HG03432 (cell line): ENCODE results near the gene SLC10A1.

Experiments used
- ATAC-seq: cut with Tn5 transposase; IDR thresholded peaks from one replicate; pipeline ENCODE4 v1.9.1; 2021; ENCODE audit warnings: mild to moderate bottlenecking, moderate library complexity; ENCODE audit not compliant: unreplicated experiment

The SLC10A1 gene

DNA sequence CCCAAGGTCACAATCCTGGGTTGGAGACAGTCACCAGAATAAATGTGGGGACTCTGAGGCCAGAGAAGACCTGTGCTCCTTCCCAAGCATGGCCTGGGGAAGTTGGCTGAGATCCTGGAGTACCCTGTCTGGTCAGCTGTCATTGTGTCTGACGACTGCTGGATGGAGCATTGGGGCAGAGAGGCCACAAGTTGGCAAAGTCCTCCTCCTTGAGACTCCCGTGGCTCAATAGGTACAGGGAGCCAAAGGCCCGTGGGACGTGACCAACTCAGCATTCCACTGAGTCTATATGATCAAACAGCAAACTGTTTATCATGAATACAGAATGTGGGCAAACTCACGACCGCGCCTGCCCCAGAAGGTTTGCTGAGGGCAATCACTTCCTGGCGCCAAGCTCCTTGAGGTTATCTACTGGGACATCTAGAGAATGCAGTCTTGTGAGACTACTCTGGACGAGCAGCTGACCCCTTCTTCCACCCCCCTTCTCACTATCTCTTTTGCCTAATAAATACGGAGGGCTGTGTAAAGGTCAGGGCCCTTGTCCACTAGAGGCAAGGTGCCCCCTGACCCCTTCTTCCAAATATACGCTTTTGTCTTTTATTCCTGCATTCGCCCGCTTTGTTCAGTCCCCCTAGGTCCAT lies 14.3 kb upstream of the SLC10A1 start:
- no peak for ATAC-seq

GRCh38 chr14:69808919-69809808 lies 12.1 kb upstream of the SLC10A1 start:
- ATAC-seq = no peak

DNA sequence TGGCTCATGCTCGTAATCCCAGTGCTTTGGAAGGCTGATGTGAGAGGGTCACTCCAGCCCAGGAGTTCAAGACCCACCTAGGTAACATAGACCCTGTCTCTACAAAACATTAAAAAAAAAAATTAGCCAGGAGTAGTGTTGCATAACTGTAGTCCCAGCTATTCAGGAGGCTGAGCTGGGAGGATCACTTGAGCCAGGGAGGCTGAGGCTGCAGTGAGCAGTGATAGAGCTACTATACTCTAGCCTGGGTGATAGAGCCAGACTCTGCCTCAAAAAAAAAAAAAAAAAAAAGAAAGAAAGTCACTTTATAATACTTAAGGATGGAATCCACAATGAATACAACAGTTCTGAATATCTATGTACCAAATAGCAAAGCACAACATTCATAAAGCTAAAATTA lies 10.2 kb upstream of the SLC10A1 start:
- ATAC-seq = no peak

DNA sequence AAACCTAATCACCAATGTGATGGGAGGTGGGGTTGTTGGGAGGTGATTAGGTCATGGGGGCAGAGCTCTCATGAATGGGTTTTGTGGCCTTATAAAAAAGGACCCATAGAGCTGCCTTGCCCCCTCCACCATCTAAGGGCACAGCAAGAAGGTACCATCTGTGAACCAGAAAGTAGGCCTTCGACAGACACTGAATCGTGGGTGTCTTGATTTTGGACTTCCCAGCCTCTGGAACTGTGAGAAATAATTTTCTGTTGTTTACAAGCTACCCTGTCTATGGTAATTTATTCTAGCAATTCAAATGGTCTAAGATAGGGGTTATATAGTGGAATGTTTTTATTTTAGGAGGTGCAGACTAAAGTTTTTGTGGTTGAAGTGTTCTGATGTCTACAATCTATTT lies 7.9 kb upstream of the SLC10A1 start:
- ATAC-seq = no peak

GRCh38 chr14:69803753-69804152 lies 6.7 kb upstream of the SLC10A1 start:
- no peak for ATAC-seq

GRCh38 chr14:69798339-69798735 lies 1.3 kb upstream of the SLC10A1 start:
- no peak for ATAC-seq

- ATAC-seq = no peak
These were observed 715 bp upstream of the SLC10A1 start for GRCh38 chr14:69797573-69798338.

DNA sequence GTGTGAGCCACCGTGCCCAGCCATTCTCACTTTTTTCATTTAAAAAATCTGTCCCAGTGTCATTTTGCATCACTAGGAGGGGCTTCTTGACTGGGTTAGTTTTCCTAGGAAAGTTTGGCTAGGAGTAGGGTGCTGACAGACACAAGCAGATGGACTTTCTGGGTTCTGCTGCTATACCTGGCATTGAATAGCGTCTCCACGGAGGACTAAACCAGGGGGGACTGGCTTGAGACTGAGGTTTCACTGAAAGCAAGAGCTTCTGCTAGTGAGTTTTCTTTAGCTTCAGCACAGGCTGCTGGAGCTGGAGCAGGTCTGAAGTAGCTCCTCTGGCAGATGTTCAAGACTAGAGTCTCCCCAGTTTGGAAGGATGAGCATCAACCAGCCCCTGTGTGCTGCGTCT lies 1.4 kb downstream of the SLC10A1 start:
- no peak for ATAC-seq

GRCh38 chr14:69794791-69795190 lies 2.2 kb downstream of the SLC10A1 start:
- ATAC-seq = no peak

DNA sequence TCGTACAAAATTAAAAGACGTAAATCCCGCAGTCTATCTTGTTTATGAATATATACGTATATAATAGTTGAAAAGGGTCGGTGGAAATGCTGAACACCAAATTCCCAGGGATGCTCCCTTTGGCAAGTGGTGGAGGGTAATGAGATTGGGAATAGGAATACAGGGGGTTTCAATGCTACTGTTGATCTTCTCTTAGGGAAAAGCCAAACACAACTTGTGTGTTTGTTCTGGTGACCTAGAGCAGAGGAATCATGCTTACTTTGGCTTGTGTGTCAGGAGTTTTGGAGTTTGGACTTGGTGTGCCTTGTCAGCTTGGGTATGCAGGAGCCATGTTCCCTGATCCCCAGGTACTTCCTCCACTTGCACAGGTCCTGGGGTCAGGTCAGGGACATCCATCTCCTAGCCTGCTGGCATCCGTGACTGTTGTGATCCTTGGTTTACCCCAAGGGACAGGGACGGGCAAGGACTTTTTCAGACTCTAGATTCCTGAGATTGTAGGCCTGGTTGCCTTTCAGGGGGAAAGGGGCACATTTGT lies 4.1 kb downstream of the SLC10A1 start:
- no peak for ATAC-seq

GRCh38 chr14:69789118-69789640 lies 7.9 kb downstream of the SLC10A1 start:
- no peak for ATAC-seq

GRCh38 chr14:69786603-69787002 lies 10.4 kb downstream of the SLC10A1 start:
- no peak for ATAC-seq

DNA sequence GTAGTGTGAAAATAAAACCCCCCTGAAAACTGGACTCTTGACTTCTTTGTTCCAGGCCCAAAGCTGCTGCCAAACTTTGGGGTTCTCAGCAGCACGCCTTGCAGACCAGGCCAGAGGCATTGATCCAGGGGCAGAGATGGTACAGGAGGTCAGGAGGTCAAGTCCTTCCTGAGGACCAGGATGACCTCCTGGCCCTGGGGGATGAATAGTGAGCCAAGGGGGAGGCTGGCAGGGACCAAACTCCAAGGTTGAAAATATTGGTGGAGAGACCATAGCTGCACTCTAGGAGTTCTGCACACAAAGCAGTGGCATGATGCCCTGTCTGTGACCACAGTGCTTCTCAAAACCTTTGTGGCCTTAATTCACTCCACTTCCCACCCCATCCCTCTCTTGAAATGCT lies 12.1 kb downstream of the SLC10A1 start:
- no peak for ATAC-seq

GRCh38 chr14:69780952-69781351 lies 16.1 kb downstream of the SLC10A1 start:
- no peak for ATAC-seq

- ATAC-seq = no peak
These were observed 16.9 kb downstream of the SLC10A1 start for GRCh38 chr14:69780092-69780491.

- ATAC-seq = no peak
These were observed 18.0 kb downstream of the SLC10A1 start for GRCh38 chr14:69779088-69779487.

DNA sequence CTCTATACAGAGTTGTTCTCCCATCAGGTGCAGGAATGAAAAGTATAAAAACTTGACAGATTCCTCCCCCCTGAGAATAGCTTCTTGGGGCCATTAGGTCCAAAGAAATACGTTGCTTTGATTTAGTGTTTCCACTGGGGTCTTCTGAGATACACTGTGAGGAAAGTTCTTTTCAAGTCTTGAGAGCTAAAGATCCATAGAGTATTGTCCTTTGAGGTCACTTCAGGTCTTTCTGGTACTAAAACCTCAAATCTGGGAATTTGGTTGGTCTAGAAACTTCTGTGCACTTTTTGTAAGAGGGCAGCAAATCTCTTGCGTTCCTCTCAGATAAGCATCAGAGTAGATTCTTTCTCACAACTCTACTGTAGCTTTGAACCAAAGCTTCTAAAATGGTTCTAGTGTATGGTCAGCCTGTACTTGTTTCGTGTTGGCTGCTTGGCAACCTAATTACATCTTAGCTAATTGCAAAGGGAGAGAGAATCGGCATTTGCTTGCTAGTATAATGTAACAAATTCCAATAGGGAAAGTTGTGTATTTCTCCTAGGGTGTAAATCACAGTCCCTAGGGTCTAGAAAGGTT lies 20.1 kb downstream of the SLC10A1 start:
- no peak for ATAC-seq

DNA sequence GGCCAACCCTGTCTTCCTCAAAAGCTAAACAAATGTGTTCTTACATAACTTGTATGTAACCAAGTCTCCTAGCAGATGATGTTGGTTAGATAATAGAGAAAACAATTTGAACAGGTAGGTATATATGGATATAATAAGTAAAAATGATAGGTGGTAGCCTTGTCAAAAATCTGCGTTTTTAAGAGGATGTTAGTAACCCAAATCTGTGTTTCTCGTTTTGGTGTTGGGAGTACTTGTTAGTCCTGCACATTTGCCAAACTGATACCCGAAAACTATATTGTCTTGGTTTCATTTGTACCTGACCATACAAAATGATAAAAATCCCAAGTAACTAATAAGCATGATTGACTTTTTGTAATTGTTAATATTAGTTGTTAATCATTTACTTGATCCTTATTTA lies 22.0 kb downstream of the SLC10A1 start:
- no peak for ATAC-seq

DNA sequence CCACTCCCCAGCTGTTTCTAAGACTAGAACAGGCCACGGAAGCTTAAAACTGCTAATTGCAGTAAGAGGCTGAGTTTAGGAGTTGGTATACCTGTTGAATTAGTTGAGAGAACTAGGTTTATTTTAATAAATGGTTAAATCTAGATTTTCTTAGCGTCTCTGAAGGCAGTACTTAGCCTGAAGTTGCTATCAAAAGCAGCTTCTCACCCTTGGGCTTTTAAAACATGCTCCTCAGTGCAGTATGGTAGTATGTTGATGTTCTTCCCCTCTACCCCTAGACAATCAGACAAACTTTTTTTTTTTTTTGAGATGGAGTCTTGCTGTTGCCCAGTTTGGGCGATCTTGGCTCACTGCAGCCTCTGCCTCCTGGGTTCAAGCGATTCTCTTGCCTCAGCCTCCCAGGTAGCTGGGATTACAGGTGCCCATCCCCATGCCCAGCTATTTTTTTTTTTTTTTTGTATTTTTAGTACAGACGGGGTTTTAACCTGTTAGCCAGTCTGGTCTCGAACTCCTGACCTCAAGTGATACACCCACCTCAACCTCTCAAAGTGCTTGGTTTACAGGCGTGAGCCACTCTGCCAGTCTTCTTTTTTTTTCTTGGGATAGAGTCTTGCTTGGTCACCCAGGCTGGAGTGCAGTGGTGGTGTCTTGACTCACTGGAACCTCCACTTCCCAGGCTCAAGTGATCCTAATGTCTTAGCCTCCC lies 23.3 kb downstream of the SLC10A1 start:
- no peak for ATAC-seq
